ENCODE data around the gene TSPAN9. TPM values are rescaled to one million over a fixed set of nuclear protein-coding genes. Genes with fewer than 3 reads are reported as not detected.
A peak's percentile ranks its signal among the peaks of the same experiment; 100 is the strongest.

TSPAN9 gene
- polyA plus RNA-seq, 3 donors: 0.15 to 0.34 (median 0.25) TPM

- H3K27ac ChIP-seq (ENCODE audit: low read depth in 1 of 2, low read length in 2 of 2): no peak overlapping the region
- no peak for TF ChIP-seq CTCF (IDR thresholded peaks at IDR 0.05)
- Mint-ChIP-seq H3K4me1 (peaks cover 11% of the 10 kb centered on the region), H3K27ac (peak overlapping the region in 1 of 7 donors; percentile 57), H3K27me3 (ENCODE audit: low read depth in 3 of 3) (peaks cover 5 to 16% (median 11%) of the 10 kb centered on the region in 3 donors), H3K36me3 (no peaks in the 10 kb centered on the region), H3K9me3 (no peaks in the 10 kb centered on the region), H3K4me3 (no peak overlapping the region)
- no peak for DNase-seq
- H4K20me1 ChIP-seq (ENCODE audit: insufficient read depth, low read length): no peaks in the 10 kb centered on the region
- H3K79me2 ChIP-seq (ENCODE audit: insufficient read depth, low read length): no peaks in the 10 kb centered on the region
- H3K4me3 ChIP-seq (replicated peaks in 1 of 3; ENCODE audit: low read depth in 2 of 3, low read length in 3 of 3): no peak overlapping the region
- no peaks in the 10 kb centered on the region for H3K36me3 ChIP-seq (replicated peaks in 1 of 2; ENCODE audit: control insufficient read depth in 1 of 2, insufficient read depth in 2 of 2, low read length in 2 of 2)
- no peak overlapping the region for H3K9ac ChIP-seq (ENCODE audit: insufficient read depth, low read length, poor library complexity, severe bottlenecking)
- H3K27me3 ChIP-seq (ENCODE audit: control insufficient read depth in 2 of 2, insufficient read depth in 2 of 2, low read length in 2 of 2): peaks cover 0 to 2% of the 10 kb centered on the region in 2 donors
- no peaks in the 10 kb centered on the region for H3K9me3 ChIP-seq (replicated peaks in 1 of 2; ENCODE audit: control insufficient read depth in 1 of 2, insufficient read depth in 1 of 2, low read length in 2 of 2)
- H2AFZ ChIP-seq (ENCODE audit: insufficient read depth, low read depth, low read length, poor library complexity, severe bottlenecking): no peak overlapping the region
- WGBS (ENCODE audit: insufficient coverage): 84% methylated on average over 30 of the region's 30 CpGs
- no peak overlapping the region for H3K4me2 ChIP-seq (replicated peaks; ENCODE audit: extremely low read depth, low read length, poor library complexity, severe bottlenecking)
- intact Hi-C loops (cut with micrococcal nuclease): loop anchor here in 1 of 2 donors (10.0 kb wide), 1 partner anchor 1020 kb away; the partner anchor contains the start of gene TIGAR
- H3K4me1 ChIP-seq (ENCODE audit: control insufficient read depth in 1 of 2, insufficient read depth in 2 of 2, low read length in 2 of 2): peaks cover 7 to 10% of the 10 kb centered on the region in 2 donors
Measured at GRCh38 chr12:3304436-3305165, 227.4 kb downstream of the TSPAN9 start.

- Histone ChIP-seq H3K36me3 (replicated peaks in 1 of 2; ENCODE audit: control insufficient read depth in 1 of 2, insufficient read depth in 2 of 2, low read length in 2 of 2) (no peaks in the 10 kb centered on the region), H3K79me2 (ENCODE audit: insufficient read depth, low read length) (no peaks in the 10 kb centered on the region), H3K4me1 (ENCODE audit: control insufficient read depth in 1 of 2, insufficient read depth in 2 of 2, low read length in 2 of 2) (peaks cover under 1 to 3% of the 10 kb centered on the region in 2 donors), H3K27me3 (ENCODE audit: control insufficient read depth in 2 of 2, insufficient read depth in 2 of 2, low read length in 2 of 2) (peaks cover 0 to 2% of the 10 kb centered on the region in 2 donors), H3K27ac (ENCODE audit: low read depth in 1 of 2, low read length in 2 of 2) (no peak overlapping the region), H3K9me3 (replicated peaks in 1 of 2; ENCODE audit: control insufficient read depth in 1 of 2, insufficient read depth in 1 of 2, low read length in 2 of 2) (no peaks in the 10 kb centered on the region), H2AFZ (ENCODE audit: insufficient read depth, low read depth, low read length, poor library complexity, severe bottlenecking) (no peak overlapping the region), H3K9ac (ENCODE audit: insufficient read depth, low read length, poor library complexity, severe bottlenecking) (no peak overlapping the region), H4K20me1 (ENCODE audit: insufficient read depth, low read length) (no peaks in the 10 kb centered on the region), H3K4me3 (replicated peaks in 1 of 3; ENCODE audit: low read depth in 2 of 3, low read length in 3 of 3) (no peak overlapping the region), H3K4me2 (replicated peaks; ENCODE audit: extremely low read depth, low read length, poor library complexity, severe bottlenecking) (no peak overlapping the region)
- Mint-ChIP-seq H3K4me3 (no peak overlapping the region), H3K27ac (no peak overlapping the region), H3K4me1 (peaks cover 2% of the 10 kb centered on the region), H3K36me3 (no peaks in the 10 kb centered on the region), H3K9me3 (no peaks in the 10 kb centered on the region), H3K27me3 (ENCODE audit: low read depth in 3 of 3) (peaks cover 5 to 13% (median 6%) of the 10 kb centered on the region in 3 donors)
- WGBS (ENCODE audit: insufficient coverage): 95% methylated on average over 11 of the region's 12 CpGs
- TF ChIP-seq CTCF (IDR thresholded peaks at IDR 0.05): no peak
- DNase-seq: no peak
- intact Hi-C loops (cut with micrococcal nuclease): loop anchor here in 1 of 2 donors (10.0 kb wide), 1 partner anchor 1019 kb away; the partner anchor contains the start of gene TIGAR
Measured at GRCh38 chr12:3305464-3305863, 228.3 kb downstream of the TSPAN9 start.
